Kidney (tissue), 14 donors: Measurements from ENCODE around the gene SWAP70. TPM values are rescaled to one million over a fixed set of nuclear protein-coding genes. Genes with fewer than 3 reads are reported as not detected.
A peak's percentile ranks its signal among the peaks of the same experiment; 100 is the strongest.

Experiments
- DNase-seq, 5 donors: peaks; one replicate each; pipeline ENCODE4 v3.0.0-alpha.2; 2013 to 2020
- FAIRE-seq: peaks from 2 replicates; lab custom pipeline; 2012; peaks lifted over from hg19 to GRCh38; lab: Jason Lieb, UNC
- H3K27ac ChIP-seq, 2 donors: one replicate each; pipeline ENCODE4 v1.7.0; 2013; ENCODE audit warnings: low read depth in 2 of 2, low read length in 2 of 2, inconsistent platforms in 1 of 2
- H3K27me3 ChIP-seq: one replicate; pipeline ENCODE4 v1.7.1; 2013; ENCODE audit warnings: low read length, inconsistent platforms; ENCODE audit not compliant: control insufficient read depth, insufficient read depth
- H3K36me3 ChIP-seq, 3 donors: one replicate each; pipeline versions ENCODE4 v1.7.0 to v1.7.1; 2013; ENCODE audit warnings: low read length in 3 of 3, control low read depth in 1 of 3, inconsistent platforms in 1 of 3; ENCODE audit not compliant: insufficient read depth in 3 of 3, control insufficient read depth in 2 of 3
- H3K4me1 ChIP-seq, 3 donors: one replicate each; pipeline versions ENCODE4 v1.7.0 to v1.7.1; 2013; ENCODE audit warnings: low read length in 3 of 3, inconsistent platforms in 1 of 3, low read depth in 1 of 3; ENCODE audit not compliant: control insufficient read depth in 2 of 3, insufficient read depth in 2 of 3
- H3K4me3 ChIP-seq, 3 donors: one replicate each; pipeline versions ENCODE4 v1.7.0 to v1.8.1; 2013; ENCODE audit warnings: low read length in 3 of 3, control low read depth in 1 of 3, inconsistent platforms in 1 of 3
- H3K9ac ChIP-seq, 3 donors: one replicate each; pipeline versions ENCODE4 v1.7.0 to v1.7.1; 2013; ENCODE audit warnings: low read length in 3 of 3, control low read depth in 1 of 3, inconsistent platforms in 1 of 3
- H3K9me3 ChIP-seq, 3 donors: one replicate each; pipeline versions ENCODE4 v1.7.0 to v1.7.1; 2013; ENCODE audit warnings: low read length in 3 of 3, control low read depth in 1 of 3, inconsistent platforms in 1 of 3; ENCODE audit not compliant: control insufficient read depth in 2 of 3, insufficient read depth in 1 of 3
- intact Hi-C: fragments of 100-400 bp; cut with DNase I; formaldehyde crosslinking; loops from one replicate; pipeline ENCODE4 v1.11.1; 2022
- polyA plus RNA-seq: library from polyadenylated mRNA; stranded (reverse); fragments of 350-450 nt; fragmentation: Illumina TruSeq; extraction: RNeasy Lipid Tissue Mini Kit (QIAGEN cat#74804); gene quantifications from one replicate; pipeline ENCODE4 v1.2.3, GENCODE V29; 2014; ENCODE audit warnings: low read depth, low replicate concordance; ENCODE audit not compliant: insufficient read depth
- total RNA-seq: library from RNA; stranded (reverse); fragmentation: NEBNext Ultra II Directional; extraction: Animal tissue kit (Norgen Biotek cat#: 25700); gene quantifications from one replicate; pipeline ENCODE4 v1.2.1, GENCODE V29; 2021
- TF ChIP-seq, protein P1 (sequence below): IDR thresholded peaks from 3 replicates; pipeline ENCODE4 v1.5.1; 2012; ENCODE audit warnings: mild to moderate bottlenecking, moderate library complexity, borderline replicate concordance; ENCODE audit not compliant: insufficient read depth; ENCODE audit errors: extremely low read depth
- donor health status: control.
- donor health status: control.
- donor health status: control.
- donor health status: control.
- donor health status: control.
- donor health status: DM: yes; HTN: yes; CAD: no.
- donor health status: Normal renal cell carcinoma (clear cell type).

The SWAP70 gene
- total and polyA plus RNA-seq, 2 donors from 2014 or later, result 11.1 to 61.0 TPM

DNA sequence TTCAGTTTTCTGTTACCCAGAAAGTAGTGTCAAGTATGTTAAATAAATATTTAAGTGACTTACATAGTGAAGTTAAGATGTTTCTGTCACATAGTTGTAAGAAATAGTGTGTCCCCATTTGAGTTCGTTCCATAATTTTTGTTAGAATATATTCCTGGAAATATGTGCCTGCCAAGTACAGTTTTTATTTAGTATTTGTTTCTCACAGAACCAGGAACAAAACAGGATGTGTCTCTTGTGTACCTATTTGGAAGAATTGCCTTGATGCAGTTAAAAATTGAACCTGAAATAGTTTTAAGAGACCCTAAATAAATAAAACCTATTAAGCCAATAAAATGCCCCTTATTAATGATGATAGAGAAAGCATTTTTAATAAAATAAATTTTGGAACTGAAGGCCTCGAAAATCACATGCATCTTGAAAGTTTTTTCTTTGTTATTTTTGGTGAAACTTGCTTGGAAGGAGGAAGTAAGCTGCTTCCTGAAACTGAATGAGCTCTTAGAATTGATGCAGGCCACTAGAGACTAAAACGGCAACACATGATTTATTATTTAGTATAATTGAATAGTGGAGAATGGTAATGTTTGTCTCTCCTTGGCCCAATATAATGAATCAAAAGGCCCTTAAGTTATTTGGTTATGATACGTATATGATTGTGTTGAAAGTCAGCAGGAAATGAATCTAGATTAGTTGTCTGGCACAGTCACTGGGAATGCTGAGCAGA, 55.9 kb downstream of the SWAP70 start:
- DNase-seq, result peak in 1 of 5 donors; percentile 42
- Histone ChIP-seq H3K4me1 (peaks cover 2 to 6% (median 3%) of the 10 kb centered on the region in 3 donors), H3K4me3 (no peak overlapping the region), H3K27ac (peak overlapping the region; percentile 43 to 66), H3K9me3 (no peaks in the 10 kb centered on the region), H3K27me3 (no peaks in the 10 kb centered on the region), H3K9ac (no peak overlapping the region), H3K36me3 (no peaks in the 10 kb centered on the region)
- peak; percentile 44 for FAIRE-seq
- intact Hi-C loops, result no loop called here
- TF ChIP-seq, protein P1, sequence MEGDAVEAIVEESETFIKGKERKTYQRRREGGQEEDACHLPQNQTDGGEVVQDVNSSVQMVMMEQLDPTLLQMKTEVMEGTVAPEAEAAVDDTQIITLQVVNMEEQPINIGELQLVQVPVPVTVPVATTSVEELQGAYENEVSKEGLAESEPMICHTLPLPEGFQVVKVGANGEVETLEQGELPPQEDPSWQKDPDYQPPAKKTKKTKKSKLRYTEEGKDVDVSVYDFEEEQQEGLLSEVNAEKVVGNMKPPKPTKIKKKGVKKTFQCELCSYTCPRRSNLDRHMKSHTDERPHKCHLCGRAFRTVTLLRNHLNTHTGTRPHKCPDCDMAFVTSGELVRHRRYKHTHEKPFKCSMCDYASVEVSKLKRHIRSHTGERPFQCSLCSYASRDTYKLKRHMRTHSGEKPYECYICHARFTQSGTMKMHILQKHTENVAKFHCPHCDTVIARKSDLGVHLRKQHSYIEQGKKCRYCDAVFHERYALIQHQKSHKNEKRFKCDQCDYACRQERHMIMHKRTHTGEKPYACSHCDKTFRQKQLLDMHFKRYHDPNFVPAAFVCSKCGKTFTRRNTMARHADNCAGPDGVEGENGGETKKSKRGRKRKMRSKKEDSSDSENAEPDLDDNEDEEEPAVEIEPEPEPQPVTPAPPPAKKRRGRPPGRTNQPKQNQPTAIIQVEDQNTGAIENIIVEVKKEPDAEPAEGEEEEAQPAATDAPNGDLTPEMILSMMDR, result no peak

DNA sequence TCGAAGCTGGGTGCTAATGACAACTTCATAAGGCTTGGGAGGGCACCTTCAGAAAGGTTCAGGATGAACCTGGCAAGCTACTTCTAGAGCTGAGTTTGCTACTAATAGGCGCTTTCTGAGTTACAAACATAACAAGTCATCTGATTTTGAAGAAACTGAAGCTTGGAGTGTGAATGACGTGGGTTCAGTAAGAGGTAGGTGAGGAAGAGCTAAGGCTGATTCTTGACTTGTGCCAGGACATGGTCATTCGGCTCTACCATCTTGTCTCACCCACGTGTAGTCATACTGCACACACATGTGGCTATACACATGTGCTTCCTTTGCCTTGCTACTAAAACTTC, 56.4 kb downstream of the SWAP70 start:
- Histone ChIP-seq H3K27me3 (no peaks in the 10 kb centered on the region), H3K4me1 (peaks cover 2 to 6% (median 3%) of the 10 kb centered on the region in 3 donors), H3K9me3 (no peaks in the 10 kb centered on the region), H3K27ac (peak overlapping the region; percentile 43 to 66), H3K9ac (no peak overlapping the region), H3K36me3 (no peaks in the 10 kb centered on the region), H3K4me3 (no peak overlapping the region)
- TF ChIP-seq, protein P1, result no peak
- FAIRE-seq (no peak), DNase-seq (no peak)
- intact Hi-C loops, result no loop called here

- H3K4me1 ChIP-seq, result peaks cover 2 to 6% (median 3%) of the 10 kb centered on the region in 3 donors
- intact Hi-C loops, result no loop called here
- TF ChIP-seq, protein P1, result no peak
- no peaks in the 10 kb centered on the region for H3K27me3 ChIP-seq
- no peak for DNase-seq
- H3K4me3 ChIP-seq, result no peak overlapping the region
- no peak overlapping the region for H3K9ac ChIP-seq
- no peaks in the 10 kb centered on the region for H3K9me3 ChIP-seq
- H3K36me3 ChIP-seq, result no peaks in the 10 kb centered on the region
- H3K27ac ChIP-seq, result no peak overlapping the region
- FAIRE-seq, result no peak
Measured at GRCh38 chr11:9722023-9722422, 58.1 kb downstream of the SWAP70 start.

DNA sequence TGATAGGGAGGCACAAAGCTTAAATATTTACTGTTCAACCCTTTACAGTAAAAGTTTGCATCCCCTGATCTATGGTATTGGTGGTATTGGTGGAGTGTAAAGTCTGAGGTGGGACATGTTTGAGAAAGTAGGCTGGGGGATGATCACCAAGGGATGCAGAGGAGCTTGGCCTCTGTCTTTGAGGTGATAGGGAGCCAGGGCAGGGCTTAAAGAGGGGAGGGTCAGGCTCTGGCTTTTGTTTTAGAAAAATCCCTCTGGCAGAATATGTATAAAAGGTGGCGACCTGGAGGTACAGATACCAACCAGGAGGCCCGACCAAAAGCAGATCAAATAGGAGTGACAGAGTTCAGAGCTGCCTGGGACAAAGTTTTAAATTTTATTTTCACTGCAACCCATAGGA, 59.0 kb downstream of the SWAP70 start:
- FAIRE-seq (no peak), DNase-seq (no peak)
- Histone ChIP-seq H3K9ac (no peak overlapping the region), H3K27me3 (no peaks in the 10 kb centered on the region), H3K36me3 (no peaks in the 10 kb centered on the region), H3K4me3 (no peak overlapping the region), H3K9me3 (no peaks in the 10 kb centered on the region), H3K27ac (no peak overlapping the region), H3K4me1 (peaks cover 2 to 3% (median 3%) of the 10 kb centered on the region in 3 donors)
- intact Hi-C loops, result no loop called here
- TF ChIP-seq, protein P1, result no peak
